ENCODE measurements around the gene PPM1M.

The PPM1M gene

DNA sequence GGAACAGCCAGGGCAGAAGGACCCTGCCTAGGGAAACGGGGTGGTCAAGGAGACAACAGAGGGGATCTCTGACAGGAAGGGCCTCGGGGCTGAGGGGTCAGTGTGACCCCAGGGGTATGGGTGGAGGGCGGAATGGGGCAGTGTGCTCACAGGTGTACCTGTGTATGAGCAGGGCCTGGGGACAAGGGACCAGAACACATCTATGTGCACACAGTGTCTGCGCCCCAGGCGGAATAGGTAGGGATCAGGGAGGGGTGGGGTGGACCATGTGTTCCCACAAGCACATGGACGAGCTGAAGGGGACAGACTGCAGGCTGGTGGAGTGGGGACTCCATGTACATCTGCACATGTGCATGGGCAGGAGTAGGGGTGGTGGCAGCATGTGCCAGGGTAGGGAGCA lies 15.1 kb upstream of the PPM1M start:
- no peak for DNase-seq (ENCODE audit: low read depth in 2 of 2)

- DNase-seq (ENCODE audit: low read depth in 2 of 2), result no peak
These were observed 14.6 kb upstream of the PPM1M start for GRCh38 chr3:52230889-52231499.

DNA sequence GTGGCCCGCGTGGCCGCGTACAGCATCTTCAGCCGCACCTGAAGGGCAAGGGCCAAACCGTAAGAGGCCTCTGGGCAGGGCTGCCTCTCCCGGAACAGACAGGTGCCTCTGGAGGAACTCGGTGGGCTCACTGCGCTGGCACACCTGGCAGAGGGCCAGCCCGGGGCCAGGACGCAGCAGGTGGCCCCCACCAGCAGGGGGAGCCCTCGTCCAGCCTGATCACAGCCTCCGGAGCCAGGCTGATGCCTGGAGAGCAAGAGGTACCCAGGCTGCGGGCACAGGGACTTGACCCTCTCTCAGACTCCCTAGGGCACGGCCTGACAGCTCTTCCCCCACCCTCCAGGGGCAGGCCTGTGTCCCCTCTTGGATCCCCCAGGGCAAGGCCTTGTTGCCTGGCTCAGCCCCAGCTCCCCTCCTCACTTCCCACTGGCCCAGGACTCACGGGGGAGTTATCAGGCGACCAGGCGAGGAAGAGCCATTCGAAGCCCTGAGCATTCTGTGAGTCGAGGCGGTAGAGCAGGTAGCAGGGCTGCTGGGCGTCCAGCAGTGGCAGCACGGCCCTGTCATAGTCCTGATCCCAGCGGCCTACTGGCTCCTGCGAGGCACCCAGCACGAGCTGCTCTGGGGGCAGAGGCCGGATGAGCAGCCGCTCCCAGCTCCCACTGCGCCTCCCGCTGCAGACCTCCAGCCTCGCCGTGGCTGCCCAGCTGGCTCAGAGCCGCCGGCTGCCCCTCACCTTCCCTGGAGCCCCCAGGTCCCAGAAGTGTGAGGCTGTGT lies 13.9 kb upstream of the PPM1M start:
- peak; percentile 75 to 79 for DNase-seq (ENCODE audit: low read depth in 2 of 2)

- no peak for DNase-seq (ENCODE audit: low read depth in 2 of 2)
These were observed 13.1 kb upstream of the PPM1M start for GRCh38 chr3:52232279-52233107.

GRCh38 chr3:52233108-52233591 lies 12.4 kb upstream of the PPM1M start:
- DNase-seq (ENCODE audit: low read depth in 2 of 2), result no peak

- DNase-seq (ENCODE audit: low read depth in 2 of 2), result no peak
These were observed 11.6 kb upstream of the PPM1M start for GRCh38 chr3:52233968-52234367.

DNA sequence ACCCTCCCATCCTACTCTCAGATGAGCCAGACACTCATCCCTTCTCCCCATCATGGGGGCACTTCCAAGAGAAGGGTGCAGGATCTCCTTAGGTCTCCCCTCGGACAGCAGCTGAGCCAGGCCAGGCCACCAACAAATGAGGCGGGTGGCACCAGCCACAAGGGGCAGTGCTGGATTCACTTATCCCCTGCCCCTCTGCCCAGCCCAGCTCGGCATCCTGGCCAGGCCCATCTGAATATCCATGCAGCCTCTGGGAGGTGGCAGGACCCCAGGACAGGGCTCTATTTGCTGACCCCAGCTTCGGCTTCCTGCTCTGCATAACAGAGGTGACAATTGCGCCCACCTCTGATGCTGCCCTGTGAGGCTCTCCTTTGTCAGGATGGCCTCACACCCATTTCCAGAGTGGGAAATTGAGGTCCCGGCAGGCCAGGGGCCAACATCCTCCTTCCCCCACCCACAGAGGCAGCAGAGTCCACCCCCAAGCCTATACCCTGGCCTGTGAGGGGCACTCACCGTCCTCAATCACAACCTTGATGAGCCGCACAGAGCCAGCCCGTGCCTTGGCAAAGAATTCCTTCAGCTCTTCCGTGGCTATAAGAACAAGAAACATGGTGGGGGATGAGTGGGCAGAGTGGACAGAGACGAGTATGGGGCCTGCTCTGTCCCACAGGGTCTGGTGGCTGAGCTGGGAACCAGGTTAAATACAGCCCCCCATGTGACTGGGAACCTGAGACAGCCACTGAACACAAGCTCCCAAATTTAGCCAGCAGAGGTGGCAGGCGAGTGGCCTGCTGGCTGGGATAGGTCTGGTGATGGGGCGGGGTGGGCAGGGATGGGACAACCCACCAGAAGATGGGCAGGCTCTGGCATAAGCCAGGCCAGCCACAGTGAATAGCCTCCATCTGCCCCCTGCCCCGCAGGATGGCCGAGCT lies 10.8 kb upstream of the PPM1M start:
- DNase-seq (ENCODE audit: low read depth in 2 of 2), result no peak

- DNase-seq (ENCODE audit: low read depth in 2 of 2), result no peak
These were observed 9.1 kb upstream of the PPM1M start for GRCh38 chr3:52236424-52236886.

DNA sequence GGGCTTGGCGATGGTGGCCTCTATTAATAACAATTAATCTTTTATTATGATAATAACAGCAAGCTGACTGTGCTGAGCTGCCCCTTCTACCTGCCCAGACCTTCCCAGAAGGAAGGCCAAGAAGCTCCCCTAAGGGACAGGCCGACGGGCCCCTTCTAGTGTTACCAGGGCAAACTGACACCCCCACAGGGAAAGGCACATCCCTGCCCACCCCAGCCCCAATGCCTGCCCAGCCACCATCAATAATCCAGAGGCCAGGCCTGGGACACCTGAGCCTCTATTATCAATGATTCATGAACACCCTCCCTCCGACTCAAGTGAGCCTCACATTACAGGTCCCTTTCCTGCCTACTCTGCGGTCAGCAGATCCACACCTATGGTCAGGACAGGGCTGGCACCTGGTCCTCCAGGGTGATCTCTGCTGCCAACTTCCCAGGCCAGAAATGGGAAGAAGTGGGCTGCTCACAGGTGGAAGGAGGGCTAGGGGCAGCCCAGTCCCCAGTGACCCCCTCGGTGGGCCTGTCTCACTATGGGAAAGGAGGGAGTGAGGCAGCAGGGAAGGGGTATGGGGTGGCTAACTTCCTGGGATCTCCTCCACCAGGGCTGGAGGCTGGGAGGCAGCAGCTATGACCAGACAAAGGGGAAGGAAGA lies 8.4 kb upstream of the PPM1M start:
- DNase-seq (ENCODE audit: low read depth in 2 of 2), result no peak

- no peak for DNase-seq (ENCODE audit: low read depth in 2 of 2)
These were observed 7.8 kb upstream of the PPM1M start for GRCh38 chr3:52237657-52238172.

- DNase-seq (ENCODE audit: low read depth in 2 of 2), result no peak
These were observed 7.3 kb upstream of the PPM1M start for GRCh38 chr3:52238193-52238760.

DNA sequence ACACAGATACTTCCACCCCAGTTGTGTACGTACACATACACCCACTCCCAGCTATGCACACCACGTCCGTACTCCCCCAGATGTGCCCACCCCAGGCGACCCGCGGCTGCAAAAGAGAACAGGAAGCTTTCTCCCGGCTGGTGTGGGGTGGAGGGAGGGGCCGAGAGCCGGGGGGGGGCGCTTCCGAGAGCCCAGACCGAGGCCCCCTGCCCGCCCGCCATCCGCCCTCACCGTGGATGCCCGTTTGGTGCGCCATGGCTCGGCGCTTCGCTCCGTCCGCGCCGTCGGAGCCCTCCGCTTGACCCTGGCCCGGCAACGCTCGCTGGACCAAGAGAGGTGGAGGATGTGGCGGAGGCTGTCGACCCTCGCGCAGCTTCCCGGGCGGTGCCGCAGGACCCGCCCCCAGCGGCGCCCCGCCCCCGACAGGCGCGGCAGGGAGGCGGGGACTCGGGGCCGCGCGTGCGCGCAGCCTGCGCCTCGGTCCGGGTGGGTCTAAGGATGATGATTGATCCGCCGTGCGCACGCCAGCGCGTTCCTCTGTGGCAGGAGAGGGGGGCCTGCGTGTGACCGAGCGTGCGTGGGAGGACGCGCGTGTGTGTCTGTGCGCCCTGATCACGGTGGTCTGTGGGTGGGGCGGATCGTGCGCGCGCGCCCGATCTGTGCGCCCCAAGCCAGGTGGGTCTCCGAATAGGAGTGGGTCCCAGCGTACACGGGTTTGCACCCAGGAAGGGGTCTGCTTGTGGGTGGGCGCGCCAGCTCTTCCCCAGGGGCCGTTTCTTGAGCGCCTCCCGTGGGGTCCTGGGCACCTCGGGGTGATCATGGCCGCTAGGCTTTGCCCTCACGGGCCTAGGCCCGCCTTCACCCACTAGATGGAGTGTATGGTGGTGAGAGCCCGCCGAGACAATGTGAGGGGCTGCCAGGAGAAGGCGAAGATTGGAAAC lies 6.5 kb upstream of the PPM1M start, which contains the start of gene TWF2:
Gene TWF2 (minus strand): TSS at position 398 of the 941 bp plus-strand sequence. CDS start 142 bp downstream, at position 256.
- DNase-seq (ENCODE audit: low read depth in 2 of 2), result peak; percentile 84 to 85

- DNase-seq (ENCODE audit: low read depth in 2 of 2), result peak; percentile 56
These were observed 5.3 kb upstream of the PPM1M start for GRCh38 chr3:52240059-52240885.

DNA sequence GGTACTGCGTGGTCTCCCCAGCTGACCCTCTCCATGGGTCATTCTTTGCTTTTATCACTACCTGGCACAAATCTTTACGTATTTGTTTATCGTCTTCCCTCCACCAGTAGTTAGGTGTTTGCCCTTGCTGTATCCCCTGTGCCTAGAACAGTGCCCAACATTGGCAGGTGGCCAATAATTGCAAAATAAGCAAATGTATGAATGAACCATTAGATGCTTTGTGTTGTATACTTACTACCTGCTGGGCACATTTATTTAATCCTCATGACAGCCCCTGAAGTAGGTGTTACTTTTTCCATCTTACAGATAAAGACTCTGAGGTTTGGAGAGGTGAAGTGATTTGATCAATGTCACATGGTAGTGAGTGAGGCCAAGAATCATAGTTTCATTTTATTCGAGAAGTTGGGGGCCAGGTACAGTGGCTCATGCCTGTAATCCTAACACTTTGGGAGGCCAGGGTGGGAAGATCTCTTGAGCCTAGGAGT lies 4.6 kb upstream of the PPM1M start:
- DNase-seq (ENCODE audit: low read depth in 2 of 2), result no peak

DNA sequence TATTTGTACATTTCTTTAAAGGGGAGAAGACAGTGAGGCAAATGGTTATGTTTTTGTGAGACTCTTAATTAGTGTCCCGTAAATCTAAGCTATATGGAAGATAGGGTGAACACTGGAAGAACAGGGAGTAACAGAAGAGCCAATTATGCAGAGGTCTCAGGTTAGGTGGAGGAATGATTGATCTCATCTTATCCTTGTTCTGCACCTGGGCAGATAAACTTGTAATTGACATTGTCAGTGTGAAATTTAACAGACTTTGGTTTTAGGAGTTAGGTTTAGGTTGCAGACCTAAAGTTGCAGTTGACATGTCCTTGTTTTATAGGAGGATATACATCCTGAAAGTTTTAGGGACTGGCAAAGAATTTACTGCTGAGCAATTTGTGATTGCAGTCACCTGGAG lies 3.5 kb upstream of the PPM1M start:
- no peak for DNase-seq (ENCODE audit: low read depth in 2 of 2)

DNA sequence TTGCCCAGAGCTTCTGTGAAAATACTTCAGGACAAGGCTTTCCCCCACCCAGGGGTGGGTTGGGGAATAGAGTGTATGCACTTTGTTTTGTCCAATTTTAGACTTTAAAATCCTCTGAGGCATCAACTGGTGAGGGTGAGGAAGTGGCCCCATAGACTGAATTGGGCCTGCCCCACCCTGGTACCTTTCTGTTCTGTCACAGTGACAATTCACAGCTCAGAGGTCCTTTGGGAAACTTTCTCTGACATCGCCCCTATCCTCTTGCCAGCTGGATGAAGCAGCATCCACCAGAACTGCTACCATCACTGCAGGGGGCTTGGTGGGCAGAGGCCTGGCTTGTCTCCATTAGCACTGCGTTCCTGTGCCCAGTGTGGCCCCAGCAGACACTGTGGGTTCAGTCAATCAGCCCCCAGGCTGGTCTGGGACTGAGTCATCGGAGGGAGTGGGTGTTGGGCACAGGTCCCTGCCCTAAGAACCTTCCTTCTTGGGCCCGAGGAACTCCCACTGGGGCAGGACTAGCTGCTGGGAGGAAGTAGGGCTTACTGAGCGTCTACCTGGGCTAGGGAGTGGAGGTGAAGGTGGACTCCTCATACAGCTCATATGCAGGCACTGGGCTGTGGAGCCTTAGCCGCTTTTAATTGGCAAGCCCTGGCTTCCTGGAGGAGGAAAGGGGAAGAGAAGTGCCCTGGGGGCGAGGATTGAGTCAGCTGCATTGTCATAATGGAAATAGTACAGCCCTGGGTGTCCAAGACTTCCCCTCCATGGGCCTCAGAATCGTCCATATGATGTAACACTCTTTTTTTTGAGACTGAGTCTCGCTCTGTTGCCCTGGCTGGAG lies 1.5 kb upstream of the PPM1M start:
- peak in 1 of 2 donors; percentile 49 for DNase-seq (ENCODE audit: low read depth in 2 of 2)

DNA sequence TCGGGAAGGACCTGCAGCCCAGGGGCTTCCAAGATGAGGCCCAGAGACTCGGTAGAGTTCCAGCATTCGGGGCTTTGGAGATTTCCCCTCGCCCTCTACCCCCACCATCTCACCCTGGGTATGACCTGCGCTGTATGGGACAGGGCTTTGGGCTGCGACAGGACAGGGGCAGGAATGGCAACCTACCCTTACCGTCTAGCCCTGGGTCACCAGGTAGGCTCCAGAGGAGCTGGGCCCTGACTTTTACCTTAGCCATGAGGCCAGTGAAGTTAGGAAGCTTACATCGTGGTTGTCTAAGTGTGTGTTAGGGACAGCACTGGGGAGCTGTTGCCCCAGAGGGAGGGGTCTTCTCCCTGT lies 683 bp downstream of the PPM1M start:
- DNase-seq (ENCODE audit: low read depth in 2 of 2), result no peak

All from stimulated activated CD8-positive, alpha-beta memory T cell treated with anti-CD3 and anti-CD28 coated beads, Interleukin-15, amount 100 ng/mL, for 48 hours (primary cell).